ENCODE measurements around the gene TAF12.
"Not testable (repeated sequence)": the region's sequence is repeated elsewhere in the genome, so short reads cannot be mapped to it uniquely, and the experiment has no call there.

Gene TAF12

DNA sequence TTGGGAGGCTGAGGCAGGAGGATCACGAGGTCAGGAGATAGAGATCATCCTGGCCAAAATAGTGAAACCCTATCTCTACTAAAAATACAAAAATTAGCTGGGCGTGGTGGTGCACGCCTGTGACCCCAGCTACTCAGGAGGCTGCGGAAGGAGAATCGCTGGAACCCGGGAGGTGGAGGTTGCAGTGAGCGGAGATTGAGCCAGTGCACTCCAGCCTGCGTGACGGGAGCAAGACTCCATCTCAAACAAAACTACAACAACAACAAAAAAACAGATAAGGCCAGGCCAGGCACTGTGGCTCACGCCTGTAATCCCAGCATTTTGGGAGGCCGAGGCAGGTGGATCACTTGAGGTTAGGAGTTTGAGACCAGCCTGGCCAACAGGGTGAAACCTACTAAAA, 2.5 kb upstream of the TAF12 start:
- not testable (repeated sequence) for DNase-seq (ENCODE audit: low spot score)

GRCh38 chr1:28644494-28644893, 1.6 kb upstream of the TAF12 start:
- no peak for DNase-seq (ENCODE audit: low spot score)

GRCh38 chr1:28642056-28642846, 616 bp downstream of the TAF12 start:
- DNase-seq (ENCODE audit: low spot score), result peak; percentile 32

DNA sequence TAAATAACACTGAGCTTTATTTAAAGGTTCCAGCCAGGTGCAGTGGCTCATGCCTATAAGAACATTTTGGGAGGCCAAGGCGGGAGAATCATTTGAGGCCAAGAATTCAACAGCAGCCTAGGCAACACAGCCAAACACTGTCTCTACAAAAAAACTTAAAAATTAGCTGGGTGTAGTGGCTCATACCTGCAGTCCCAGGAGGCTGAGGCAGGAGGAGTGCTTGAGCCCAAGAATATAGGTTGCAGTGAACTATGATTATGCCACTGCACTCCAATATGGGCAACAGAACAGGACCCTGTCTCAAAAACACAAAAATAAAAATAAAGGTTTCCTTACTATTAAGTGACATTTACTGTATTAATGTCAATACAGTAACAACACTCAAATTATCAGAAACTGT, 2.1 kb downstream of the TAF12 start:
- no peak for DNase-seq (ENCODE audit: low spot score)

GRCh38 chr1:28632560-28632959, 10.3 kb downstream of the TAF12 start:
- DNase-seq (ENCODE audit: low spot score), result no peak

GRCh38 chr1:28631713-28632112, 11.2 kb downstream of the TAF12 start:
- no peak for DNase-seq (ENCODE audit: low spot score)

DNA sequence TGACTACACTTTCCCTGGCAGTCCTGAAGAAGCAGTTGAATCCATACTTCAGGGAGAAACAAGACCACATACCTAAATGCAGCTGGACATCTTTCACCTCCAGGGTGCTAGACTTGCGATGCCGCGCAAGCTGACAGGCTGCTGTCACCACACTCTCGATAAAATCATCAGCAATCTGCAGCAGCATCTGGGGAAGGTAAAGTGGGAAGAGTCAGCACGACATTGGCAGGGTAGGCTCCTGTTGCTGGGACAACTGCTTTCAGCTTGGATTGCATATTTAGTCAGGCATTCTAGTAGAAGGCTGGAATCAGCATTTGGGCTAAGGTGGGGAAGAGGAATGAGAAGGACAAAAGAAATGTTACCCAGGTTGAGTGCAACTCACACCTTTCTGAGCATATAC, 29.7 kb downstream of the TAF12 start:
- no peak for DNase-seq (ENCODE audit: low spot score)

- no peak for DNase-seq (ENCODE audit: low spot score)
Observed at GRCh38 chr1:28606771-28607170, 36.1 kb downstream of the TAF12 start.

GRCh38 chr1:28604962-28605361, 37.9 kb downstream of the TAF12 start:
- DNase-seq (ENCODE audit: low spot score), result no peak

- no peak for DNase-seq (ENCODE audit: low spot score)
Observed at GRCh38 chr1:28604411-28604810, 38.5 kb downstream of the TAF12 start.

DNA sequence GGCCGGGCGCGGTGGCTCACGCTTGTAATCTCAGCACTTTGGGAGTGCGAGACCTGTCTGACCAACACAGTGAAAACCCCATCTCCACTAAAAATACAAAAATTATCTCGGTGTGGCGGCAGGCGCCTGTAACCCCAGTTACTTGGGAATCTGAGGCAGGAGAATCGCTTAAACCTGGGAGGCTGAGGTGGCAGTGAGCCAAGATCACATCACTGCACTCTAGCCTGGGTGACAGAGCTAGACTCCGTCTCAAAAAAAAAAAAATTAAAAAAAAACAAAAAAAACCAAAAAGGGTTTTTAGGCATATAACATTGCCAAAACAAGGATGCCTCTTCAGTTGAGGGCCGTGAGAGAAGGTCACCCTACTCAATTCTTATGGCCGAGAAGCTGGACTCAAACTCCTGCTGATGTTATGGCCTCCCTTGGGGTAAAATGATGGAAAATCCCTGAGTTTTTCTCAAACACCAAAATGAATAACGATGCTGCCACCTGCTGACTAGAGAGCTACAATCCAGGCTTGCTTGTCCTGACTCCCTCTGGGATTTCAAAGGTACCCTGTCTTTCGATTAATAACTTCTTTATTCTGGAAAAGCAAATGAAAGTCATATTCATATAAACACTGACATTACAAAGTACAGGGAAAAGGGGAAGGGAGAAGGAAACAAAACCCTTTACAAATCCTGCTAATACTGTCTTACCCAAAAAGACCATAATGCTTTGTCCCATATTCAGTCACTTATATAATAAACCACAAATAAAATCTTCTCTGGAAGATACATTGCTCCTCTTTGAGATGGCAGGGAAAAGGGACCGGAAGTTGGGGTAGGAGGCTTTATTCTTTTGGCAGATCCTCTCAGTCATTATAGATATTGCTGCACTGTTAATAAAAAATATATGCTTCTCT, 40.1 kb downstream of the TAF12 start:
- DNase-seq (ENCODE audit: low spot score), result no peak

- no peak for DNase-seq (ENCODE audit: low spot score)
Observed at GRCh38 chr1:28601696-28602095, 41.2 kb downstream of the TAF12 start.

- DNase-seq (ENCODE audit: low spot score), result not testable (repeated sequence)
Observed at GRCh38 chr1:28596276-28596675, 46.6 kb downstream of the TAF12 start.

GRCh38 chr1:28595412-28596191, 47.3 kb downstream of the TAF12 start:
- no peak for DNase-seq (ENCODE audit: low spot score)

- DNase-seq (ENCODE audit: low spot score), result not testable (repeated sequence)
Observed at GRCh38 chr1:28594686-28595411, 48.0 kb downstream of the TAF12 start.

DNA sequence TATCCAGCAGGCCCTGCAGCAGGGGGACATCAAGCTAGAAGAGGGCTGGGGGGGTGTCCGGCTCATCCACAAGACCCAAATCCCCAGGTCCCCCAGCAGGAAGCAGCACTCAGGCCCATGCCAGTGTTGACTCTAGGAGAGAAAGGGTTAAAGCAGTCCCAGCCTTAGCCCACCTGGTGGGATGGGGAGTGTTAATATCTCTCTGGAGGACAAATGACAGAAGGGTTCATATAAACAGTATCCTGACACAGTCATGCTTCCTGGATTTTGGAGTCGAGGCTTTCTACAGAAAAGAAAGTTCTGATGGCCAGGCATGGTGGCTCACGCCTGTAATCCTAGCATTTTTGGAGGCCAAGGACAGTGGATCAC, 48.9 kb downstream of the TAF12 start:
- not testable (repeated sequence) for DNase-seq (ENCODE audit: low spot score)

- DNase-seq (ENCODE audit: low spot score), result peak; percentile 59
Observed at GRCh38 chr1:28592321-28593071, 50.4 kb downstream of the TAF12 start.

DNA sequence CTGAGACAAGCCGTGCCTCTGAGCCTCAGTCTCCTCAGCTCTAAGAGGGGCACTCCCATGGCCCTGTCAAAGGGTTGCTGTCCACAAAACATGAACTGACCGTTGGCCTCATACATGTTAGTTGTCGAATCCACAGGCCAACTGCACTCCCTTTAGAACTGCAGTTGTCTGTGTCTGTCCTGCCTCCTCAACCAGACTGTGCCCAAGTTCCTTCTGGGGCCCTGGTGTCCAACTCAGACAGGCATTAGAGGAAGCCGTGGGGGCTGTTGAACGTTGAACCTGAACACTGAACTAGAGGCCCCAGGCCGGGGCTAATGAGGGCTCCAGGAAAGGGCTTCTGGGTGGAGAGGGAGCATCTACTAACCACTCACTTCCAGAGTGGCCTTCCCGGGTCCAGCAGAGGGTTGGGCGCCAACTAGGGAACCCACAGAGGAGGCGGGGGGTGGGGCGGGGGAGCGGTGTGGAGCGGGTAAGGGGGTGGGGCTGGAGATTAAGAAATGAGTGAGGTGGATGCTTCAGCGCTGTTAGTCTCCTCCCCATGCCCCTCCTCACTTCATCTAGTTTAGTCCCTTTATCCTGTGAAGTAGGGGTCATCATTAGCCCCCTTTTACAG, 51.1 kb downstream of the TAF12 start, which contains the start of gene RAB42:
TSS of gene RAB42 (plus strand) at position 558 of the 613 bp plus-strand sequence. CDS start 247 bp downstream, outside the sequence.
- DNase-seq (ENCODE audit: low spot score), result peak; percentile 41

DNA sequence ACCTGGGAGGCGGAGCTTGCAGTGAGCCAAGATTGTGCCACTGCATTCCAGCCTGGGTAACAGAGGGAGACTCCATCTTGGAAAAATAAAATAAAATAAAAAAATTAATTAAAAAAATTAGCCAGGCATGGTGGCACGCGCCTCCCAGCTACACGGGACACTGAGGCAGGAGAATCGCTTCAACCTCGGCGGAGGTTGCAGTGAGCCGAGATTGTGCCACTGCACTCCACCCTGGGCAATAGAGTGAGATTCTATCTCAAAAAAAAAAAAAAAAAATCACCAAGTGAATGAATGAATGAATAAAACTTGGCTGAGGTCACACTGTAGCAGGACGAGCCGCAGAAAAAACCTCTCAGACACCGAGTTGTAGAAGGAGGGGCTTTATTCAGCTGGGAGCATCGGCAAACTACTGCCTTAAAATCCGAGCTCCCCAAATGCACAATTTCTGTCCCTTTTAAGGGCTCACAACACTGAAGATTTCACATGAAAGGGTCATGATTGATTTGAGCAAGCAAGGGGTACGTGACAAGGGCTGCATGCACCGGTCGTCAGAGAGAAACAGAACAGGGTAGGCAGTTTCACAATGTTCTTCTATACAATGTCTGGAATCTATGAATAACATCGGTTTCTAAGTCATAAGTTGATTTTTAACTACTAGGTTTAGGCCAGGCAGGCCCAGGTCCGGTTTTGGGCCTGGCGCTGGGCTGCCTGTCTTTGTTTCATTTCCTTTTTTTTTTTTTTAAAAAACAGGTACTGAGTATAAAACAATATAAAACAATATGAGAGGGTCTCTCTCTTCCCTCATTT, 56.1 kb downstream of the TAF12 start:
- DNase-seq (ENCODE audit: low spot score), result not testable (repeated sequence)

GRCh38 chr1:28582248-28582615, 60.6 kb downstream of the TAF12 start:
- DNase-seq (ENCODE audit: low spot score), result peak; percentile 27
